ENCODE results near the gene RCBTB1.
A peak's percentile ranks its signal among the peaks of the same experiment; 100 is the strongest.
"Not testable (repeated sequence)": the region's sequence is repeated elsewhere in the genome, so short reads cannot be mapped to it uniquely, and the experiment has no call there.

RCBTB1 gene

DNA sequence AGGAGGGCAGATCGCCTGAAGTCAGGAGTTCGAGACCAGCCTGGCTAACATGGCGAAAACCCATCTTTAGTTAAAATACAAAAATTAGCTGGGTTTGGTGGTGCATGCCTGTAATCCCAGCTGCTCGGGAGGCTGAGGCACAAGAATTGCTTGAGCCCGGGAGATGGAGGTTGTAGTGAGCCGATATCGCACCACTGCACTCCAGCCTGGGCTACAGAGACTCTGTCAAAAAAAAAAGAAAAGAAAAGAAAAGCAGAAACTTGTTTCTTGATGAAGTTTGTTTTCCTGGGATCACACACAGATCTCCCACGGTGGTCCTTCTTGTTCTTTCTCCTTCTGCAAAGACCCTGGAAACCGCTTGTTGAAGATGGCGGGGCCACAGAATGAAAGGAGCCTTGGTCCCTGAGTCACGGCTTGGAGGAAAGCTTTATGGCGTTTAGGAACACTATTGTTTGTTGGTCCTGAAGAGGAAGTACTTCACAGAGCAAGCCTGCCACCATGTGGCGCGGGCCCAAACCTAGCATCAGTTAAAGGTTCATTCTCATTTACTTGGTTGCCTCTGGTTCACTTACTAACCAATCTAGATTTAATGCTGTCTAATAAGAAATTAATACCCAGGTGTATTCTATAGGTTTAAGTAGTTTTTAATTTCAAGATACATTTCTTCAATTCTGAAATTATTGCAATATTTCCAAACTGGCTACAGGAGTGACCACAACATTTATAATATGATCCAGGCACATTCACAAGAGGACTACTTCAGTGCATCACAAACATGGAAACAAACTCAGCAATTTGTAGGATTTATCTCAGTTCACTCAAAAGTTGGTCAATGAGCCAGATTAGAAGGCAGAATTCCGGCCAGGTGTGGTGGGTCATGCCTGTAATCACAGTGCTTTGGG is 21.6 kb upstream of the RCBTB1 start:
- Histone ChIP-seq H3K27ac (peak overlapping the region in 2 of 21 experiments; percentile 8 to 65), H3K4me3 (peak overlapping the region in 4 of 7 experiments; percentile 16 to 33 (median 22))

DNA sequence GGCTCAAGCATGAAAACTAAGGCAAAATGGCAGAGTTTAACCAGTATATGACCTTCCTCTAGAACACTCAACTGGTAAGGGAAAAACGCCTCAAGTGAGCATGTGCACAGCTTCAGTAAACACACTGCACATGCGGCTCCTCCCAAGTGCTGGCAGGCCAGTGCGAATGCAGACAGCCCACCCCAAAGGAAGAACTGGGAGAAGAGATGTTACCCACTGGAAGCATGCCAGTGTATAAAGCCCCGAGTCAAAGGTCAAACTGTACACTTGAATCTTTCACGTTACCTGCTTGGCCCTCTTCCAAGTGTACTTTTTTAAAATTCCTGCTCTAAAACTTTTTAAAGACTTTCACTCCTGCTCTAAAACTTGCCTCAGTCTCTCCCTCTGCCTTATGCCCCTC is 19.2 kb upstream of the RCBTB1 start:
- no peak overlapping the region for H3K4me3 ChIP-seq
- H3K27ac ChIP-seq, result no peak overlapping the region

DNA sequence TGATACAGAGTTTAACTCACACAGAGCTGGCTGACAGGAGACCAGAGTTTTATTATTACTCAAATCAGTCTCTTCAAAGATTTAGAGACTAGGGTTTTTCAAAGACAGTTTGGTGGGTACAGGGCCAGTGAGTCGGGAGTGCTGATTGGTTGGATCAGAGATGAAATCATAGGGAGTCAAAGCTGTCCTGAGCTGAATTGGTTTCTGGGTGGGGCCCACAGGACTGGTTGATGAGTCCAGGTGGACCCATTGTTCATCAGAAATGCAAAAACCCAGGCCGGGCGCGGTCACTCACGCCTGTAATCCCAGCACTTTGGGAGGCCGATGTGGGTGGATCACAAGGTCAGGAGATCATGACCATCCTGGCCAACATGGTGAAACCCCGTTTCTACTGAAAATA is 17.3 kb upstream of the RCBTB1 start:
- not testable (repeated sequence) for H3K4me3 ChIP-seq, H3K27ac ChIP-seq

DNA sequence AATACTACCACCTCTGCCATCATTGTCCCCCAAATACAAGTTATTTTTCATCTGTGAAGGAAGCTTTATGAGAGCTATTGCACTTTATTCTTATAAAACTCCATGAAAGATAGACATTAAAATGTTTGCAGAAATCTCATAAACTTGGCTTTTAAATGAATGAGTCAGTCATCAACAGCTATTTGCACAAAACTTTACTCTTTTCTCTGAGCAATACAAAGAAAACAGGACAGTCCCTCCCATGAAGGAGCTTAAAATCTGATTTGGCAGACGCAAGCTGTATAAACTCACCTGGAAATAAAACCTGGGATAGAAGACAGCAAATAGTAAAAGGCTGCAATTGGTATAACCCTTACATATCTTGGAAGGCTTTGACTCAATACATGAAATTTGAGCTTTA is 16.6 kb upstream of the RCBTB1 start:
- Histone ChIP-seq H3K27ac (no peak overlapping the region), H3K4me3 (no peak overlapping the region)

DNA sequence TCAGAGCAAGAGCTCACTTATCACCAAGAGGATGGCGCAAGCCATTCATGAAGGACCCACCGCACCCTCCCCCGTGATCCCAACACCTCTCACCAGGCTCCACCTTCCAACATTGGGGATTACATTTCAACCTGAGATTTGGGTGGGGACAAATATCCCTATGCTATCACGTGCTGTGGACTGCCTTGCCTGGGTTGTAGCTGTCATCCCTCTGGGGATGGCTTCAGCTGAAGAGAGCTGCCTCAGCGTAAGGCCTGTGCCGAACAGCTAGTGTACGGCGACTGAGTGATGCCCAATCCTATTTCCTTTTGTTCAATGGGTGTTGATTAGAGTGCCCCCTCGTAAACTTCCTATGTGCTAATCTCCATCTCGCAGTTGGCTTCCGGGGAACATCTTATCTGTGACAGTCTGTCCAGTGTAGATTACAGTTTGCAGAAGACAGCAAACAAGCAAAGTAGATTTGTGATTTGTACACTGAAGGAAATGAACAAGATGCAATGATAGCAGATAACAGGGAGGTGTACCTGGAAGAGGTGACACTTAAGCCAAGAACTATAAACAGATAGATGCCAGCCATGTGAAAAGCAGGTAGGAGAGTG is 11.8 kb upstream of the RCBTB1 start:
- Histone ChIP-seq H3K4me3 (no peak overlapping the region), H3K27ac (no peak overlapping the region)

DNA sequence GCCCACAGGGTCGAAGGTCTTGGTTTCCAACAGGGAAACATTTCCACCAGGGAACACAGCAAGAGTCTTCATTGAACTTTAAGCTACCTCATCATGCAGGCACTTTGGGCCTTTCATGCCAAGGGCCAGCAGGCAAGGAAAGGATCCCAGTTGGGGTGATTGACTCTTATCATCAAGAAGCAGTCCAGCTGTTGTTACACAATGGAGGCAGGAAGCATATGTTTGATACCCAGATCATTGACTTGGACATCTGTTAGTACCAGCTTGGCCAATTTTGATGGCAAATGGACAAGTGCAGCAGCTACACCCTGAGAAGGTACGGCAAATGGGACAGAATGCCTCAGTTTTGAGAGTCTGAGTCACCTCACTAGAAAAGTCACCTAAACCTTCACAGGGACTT is 10.9 kb upstream of the RCBTB1 start:
- Histone ChIP-seq H3K4me3 (no peak overlapping the region), H3K27ac (no peak overlapping the region)

DNA sequence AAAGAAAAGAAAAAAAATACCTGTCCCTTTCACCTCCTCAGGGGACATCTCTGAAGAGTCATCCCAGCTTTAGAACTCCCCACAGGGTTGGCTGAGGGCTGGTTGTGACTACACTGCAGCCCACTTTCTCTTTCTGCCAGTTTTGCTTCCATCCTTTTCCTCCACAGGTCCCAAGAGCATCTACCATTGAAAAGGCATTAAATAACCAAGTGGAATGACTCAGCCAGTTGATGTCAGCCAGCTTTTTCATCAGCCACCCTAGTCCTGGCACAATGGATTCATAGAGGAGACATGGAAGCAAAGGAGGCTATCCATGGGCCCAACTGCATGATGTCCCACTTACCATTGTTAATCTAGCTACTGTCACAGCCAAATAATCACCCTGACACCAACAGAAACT is 9.2 kb upstream of the RCBTB1 start:
- Histone ChIP-seq H3K4me3 (no peak overlapping the region), H3K27ac (no peak overlapping the region)

DNA sequence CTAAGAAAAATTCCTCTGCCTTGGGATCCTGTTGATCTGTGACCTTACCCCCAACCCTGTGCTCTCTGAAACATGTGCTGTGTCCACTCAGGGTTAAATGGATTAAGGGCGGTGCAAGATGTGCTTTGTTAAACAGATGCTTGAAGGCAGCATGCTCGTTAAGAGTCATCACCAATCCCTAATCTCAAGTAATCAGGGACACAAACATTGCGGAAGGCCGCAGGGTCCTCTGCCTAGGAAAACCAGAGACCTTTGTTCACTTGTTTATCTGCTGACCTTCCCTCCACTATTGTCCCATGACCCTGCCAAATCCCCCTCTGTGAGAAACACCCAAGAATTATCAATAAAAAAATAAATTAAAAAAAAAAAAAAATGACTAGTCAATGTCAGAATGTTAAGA is 8.5 kb upstream of the RCBTB1 start:
- H3K27ac ChIP-seq, H3K4me3 ChIP-seq: not testable (repeated sequence)

DNA sequence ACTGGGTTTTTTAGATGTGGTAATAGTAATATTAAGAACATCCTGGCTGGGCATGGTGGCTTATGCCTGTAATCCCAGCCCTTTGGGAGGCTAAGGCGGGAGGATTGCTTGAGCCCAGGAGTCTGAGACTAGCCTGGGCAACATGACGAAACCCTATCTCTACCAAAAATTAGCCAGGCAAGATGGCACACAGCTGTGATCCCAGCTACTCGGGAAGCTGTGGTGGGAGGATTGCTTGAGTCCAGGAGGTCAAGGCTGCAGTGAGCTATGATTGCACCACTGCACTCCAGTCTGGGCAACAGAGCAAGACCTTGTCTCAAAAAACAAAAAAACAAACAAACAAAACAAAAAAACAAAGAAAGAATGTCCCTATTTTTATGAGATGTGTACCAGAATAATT is 5.4 kb upstream of the RCBTB1 start:
- H3K27ac ChIP-seq, H3K4me3 ChIP-seq: not testable (repeated sequence)

DNA sequence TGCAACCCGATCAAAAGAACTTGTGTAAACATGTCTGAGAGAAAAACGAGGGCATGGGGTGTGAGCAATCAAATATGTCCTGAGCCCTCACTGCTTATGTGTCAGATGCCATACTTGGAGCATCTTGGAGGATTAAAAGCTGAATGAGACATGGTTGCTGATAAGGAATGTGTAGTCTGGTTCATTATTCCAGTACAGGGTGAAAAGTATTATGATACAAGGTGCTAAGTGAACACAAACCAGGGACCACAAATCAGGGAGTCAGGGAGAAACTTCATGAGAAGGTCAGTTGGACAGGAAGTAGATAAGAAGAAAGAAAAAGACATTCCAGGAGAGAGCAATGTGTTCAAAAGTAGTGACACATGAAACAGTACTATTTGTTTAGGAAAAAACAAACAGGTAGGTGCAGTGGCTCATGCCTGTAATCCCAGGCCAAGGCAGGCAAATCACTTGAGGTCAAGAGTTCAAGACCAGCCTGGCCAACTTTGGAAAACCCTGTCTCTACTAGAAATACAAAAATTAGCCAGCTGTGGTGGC is 2.0 kb upstream of the RCBTB1 start:
- Histone ChIP-seq H3K4me3 (no peak overlapping the region), H3K27ac (peak overlapping the region in 1 of 21 experiments; percentile 8)

DNA sequence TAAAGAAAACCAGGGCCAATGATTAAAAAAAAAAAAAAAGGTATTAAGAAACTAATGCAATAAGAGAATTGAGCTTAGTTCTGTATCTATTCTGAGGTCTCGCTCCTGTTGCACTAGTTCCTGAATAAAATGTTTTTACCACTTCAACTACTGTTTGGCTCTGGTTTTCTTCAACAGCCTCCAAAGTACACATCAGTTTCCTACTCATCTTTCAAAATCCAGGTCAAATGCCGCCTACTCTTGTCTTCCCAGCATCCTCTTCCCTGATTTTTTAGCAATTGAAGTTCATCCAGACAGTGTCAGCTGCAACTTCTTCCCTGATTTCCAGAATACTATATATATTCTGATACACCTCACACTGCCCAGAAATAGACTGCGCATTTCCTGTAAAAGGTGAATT is 1.4 kb upstream of the RCBTB1 start:
- Histone ChIP-seq H3K27ac (peak overlapping the region in 2 of 21 experiments; percentile 8 to 87), H3K4me3 (no peak overlapping the region)

DNA sequence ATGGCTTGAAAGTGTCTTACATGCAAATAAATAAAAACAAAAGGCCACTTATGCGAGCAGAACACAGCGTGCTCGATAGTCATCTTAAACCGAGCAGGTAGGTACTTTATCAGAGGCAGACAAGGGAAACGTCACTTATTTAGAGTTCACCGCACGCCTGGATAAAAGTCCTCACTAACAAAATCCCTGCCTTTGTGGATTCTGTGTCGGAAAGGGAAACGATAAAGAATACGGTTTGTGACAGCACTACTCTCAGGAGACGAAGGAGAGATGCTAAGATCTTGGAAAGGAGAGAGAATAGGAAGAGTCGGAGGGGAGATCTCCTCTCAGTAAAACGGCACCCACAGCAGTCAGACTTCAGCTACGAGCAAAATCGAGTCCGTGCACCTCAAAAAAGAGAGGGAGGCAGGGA is 581 bp downstream of the RCBTB1 start:
- Histone ChIP-seq H3K27ac (peak overlapping the region; percentile 39 to 89 (median 80)), H3K4me3 (peak overlapping the region; percentile 57 to 94 (median 71))

DNA sequence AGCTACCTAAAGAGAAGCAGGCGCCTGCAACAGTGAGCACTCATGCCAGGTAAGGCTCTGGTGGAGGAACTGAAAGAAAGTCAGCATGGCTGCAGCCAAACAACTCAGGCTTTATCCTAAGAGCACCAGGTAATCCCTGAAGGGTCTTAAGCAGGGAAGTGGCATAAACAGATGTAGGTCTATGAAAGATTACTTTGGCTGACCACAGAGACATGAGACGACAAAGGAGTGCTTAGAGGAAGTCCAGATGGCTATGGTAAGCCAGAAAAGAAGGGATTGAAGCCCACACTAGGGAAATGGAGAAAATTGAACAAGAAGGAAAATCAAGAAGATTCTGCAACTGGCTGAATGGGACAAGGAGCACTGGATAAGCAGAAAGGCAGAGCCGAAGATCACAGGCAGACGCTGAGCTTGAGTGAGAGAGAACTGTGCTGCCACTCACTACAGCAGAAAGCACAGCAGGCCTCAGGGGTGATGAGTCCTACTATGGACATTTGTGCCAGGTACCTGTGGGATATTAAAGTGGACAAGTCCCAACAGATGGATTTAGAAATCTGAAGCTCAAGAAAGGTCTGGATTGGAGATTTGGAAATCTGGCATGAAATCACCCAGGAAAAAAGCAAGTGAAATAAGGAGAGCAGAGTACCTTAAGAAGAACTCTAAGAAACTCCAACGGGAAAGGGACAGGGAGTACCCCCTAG is 4.2 kb downstream of the RCBTB1 start:
- H3K27ac ChIP-seq, result no peak overlapping the region

DNA sequence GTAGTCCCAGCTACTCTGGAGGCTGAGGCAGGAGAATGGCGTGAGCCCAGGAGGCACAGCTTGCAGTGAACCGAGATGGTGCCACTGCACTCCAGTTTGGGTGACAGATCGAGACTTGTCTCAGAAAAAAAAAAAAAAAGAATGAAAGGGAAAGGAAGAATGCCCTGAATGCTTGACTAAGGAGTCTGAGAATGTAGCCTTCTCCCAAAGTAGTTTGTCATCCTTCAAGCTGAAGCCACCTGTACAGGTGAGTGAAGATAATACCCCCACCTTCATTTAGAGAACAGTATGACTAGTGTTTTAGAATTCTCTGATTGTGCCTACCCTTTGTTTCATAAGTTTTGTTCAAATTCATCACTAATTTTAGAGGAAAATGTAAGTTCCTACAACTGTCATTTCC is 5.9 kb downstream of the RCBTB1 start:
- Histone ChIP-seq H3K4me3 (no peak overlapping the region), H3K27ac (no peak overlapping the region)

More for the DNA sequence above, 4.2 kb downstream of the RCBTB1 start:
- no peak overlapping the region for H3K4me3 ChIP-seq

DNA sequence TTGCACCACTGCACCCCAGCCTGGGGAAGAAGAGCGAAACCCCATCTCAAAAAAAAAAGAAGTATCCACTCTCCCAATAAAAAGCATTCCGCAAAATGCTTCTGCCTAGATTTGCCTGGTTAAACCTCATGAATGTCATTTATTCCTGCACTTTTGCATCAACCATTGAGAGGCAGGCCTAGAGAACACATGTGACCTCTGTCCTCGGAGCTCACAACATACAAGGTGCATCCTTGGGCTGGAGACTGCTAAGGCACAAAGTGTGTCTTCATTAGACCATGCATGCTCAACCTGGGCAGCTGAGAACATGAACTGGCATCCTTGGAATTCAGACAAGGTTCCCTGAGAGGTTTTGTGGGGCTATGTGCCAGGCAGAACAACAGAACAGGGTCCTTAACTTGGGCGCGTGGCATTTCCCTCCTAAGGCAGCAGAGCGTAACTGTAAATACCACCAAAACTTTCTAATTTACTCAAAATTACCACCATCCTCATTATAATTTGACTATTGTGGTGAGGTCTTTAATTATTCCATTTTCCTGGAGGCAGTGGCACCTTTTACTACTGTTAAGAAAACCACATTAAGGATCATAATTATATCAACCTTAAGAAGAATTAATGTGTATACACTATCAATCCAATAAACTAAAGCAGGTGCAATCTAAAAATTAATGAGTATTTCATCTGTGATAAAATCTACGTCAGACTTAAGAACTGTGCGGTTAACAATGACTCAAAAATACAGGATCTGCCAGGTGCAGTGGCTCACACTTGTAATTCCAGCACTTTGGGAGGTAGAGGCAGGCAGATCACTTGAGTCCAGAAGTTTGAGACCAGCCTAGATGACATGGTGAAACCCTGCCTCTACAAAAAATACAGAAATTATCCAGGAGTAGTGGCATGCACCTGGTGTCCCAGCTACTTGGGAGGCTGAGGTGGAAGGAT is 13.8 kb downstream of the RCBTB1 start:
- H3K27ac ChIP-seq, result no peak overlapping the region
- no peak overlapping the region for H3K4me3 ChIP-seq

DNA sequence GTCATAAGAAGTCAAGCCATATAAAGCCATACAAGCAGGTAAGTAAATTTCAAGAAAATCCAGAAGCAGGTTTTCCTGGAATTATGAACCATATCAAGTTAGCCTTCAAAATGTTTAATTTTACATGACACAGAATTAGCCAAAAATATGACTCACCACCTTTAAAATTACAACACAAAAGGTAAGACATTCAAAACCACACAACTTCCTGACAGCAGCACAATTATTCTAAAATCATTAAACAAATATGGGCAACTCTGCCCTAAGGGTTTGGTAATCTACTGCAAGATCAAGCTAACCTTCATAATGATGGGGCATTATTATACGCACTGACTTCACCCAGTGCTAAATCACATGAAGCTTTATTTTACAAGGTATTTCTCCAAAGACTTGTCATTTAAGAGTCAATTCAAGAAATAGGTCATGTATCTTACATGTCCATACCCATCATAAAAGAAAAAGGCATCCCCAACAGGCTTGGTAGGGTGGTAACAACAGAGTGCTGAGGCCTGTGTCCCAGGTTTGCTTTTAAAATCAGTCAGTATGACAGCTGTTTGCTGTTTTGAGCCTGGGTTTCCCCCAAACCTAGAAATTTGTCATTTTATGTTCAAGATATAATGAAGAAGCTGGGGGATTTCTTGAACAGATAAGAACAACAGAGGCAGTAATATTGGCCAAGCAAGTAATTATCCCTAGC is 15.2 kb downstream of the RCBTB1 start:
- Histone ChIP-seq H3K27ac (peak overlapping the region in 5 of 21 experiments; percentile 9 to 56 (median 34)), H3K4me3 (no peak overlapping the region)

DNA sequence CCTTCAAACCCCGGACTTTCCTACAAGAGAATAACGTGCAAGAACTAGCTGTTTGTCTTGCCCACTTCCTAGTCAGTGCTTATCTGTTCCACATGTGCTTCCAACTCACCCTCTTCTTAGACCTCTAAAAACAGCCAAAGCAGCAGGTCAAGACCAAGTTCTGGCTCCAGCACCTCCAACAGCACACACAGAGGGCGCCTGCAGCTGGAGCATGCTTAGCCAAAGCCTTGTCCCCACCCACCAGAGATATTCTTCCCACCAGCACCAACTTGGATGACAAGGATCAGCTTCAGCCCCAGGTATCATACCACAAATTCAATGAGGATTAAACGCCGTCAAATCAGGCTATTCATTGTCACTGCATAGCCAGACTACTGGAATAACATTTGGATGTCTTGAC is 17.9 kb downstream of the RCBTB1 start:
- H3K4me3 ChIP-seq, result no peak overlapping the region
- H3K27ac ChIP-seq, result no peak overlapping the region

DNA sequence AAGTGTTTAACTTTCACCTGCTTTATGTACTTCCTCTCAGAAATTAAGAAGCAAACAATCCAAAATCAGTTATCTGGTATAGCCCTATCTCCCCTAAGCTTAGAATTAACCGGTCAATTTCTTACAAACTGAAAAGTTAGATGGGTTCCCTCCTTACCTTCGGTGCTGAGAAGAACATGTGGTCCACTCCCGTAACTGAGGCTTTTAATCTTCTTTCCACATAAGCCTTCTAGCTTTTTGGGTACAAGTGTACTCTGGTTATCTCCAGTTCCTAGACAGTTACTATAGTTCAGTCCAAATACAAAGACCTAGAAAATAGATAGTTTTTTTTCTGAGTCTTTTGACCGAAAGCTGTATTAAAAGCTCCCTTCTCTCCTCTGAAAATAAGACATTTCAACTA is 18.9 kb downstream of the RCBTB1 start:
- no peak overlapping the region for H3K4me3 ChIP-seq
- no peak overlapping the region for H3K27ac ChIP-seq

DNA sequence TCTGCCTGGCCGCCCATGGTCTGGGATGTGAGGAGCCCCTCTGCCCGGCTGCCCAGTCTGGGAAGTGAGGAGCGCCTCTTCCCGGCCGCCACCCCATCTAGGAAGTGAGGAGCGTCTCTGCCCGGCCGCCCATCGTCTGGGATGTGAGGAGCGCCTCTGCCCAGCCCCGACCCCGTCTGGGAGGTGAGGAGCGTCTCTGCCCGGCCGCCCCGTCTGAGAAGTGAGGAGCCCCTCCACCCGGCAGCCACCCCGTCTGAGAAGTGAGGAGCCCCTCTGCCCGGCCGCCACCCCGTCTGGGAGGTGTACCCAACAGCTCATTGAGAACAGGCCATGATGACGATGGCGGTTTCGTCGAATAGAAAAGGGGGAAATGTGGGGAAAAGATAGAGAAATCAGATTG is 19.9 kb downstream of the RCBTB1 start:
- not testable (repeated sequence) for H3K4me3 ChIP-seq, H3K27ac ChIP-seq

All from skin epidermis (tissue), 12 donors.